Measurements from ENCODE around the gene ABHD1.

ABHD1 gene

GRCh38 chr2:27138111-27138510 lies 14.5 kb downstream of the ABHD1 start:
- DNase-seq, result no peak

GRCh38 chr2:27139310-27139709 lies 15.7 kb downstream of the ABHD1 start, which contains the start of gene PRR30:
TSS of gene PRR30 (minus strand) at chr2:27139410. CDS start at chr2:27138329, 1,081 bp downstream.
- DNase-seq, result no peak

- DNase-seq, result no peak
Observed at GRCh38 chr2:27143285-27143684, 19.7 kb downstream of the ABHD1 start.

GRCh38 chr2:27145682-27146081 lies 22.1 kb downstream of the ABHD1 start:
- no peak for DNase-seq

- no peak for DNase-seq
Observed at GRCh38 chr2:27147935-27148334, 24.3 kb downstream of the ABHD1 start.

GRCh38 chr2:27148801-27149439 lies 25.3 kb downstream of the ABHD1 start, which contains the start of gene TCF23:
TSS of gene TCF23 (plus strand) at chr2:27149004. CDS start at chr2:27149134, 130 bp downstream.
- DNase-seq, result no peak

- no peak for DNase-seq
Observed at GRCh38 chr2:27149570-27150405, 26.2 kb downstream of the ABHD1 start.

GRCh38 chr2:27150639-27151230 lies 27.1 kb downstream of the ABHD1 start:
- no peak for DNase-seq

- DNase-seq, result no peak
Observed at GRCh38 chr2:27152102-27152795, 28.6 kb downstream of the ABHD1 start.

GRCh38 chr2:27152796-27153464 lies 29.3 kb downstream of the ABHD1 start:
- DNase-seq, result peak; percentile 40

GRCh38 chr2:27154488-27154887 lies 30.9 kb downstream of the ABHD1 start:
- no peak for DNase-seq

- no peak for DNase-seq
Observed at GRCh38 chr2:27155069-27155520, 31.5 kb downstream of the ABHD1 start.

- no peak for DNase-seq
Observed at GRCh38 chr2:27158468-27158867, 34.9 kb downstream of the ABHD1 start.

GRCh38 chr2:27159271-27159670 lies 35.7 kb downstream of the ABHD1 start:
- DNase-seq, result no peak

GRCh38 chr2:27160191-27160590 lies 36.6 kb downstream of the ABHD1 start:
- DNase-seq, result no peak

- DNase-seq, result no peak
Observed at GRCh38 chr2:27162151-27163121, 38.8 kb downstream of the ABHD1 start.

GRCh38 chr2:27164960-27165763 lies 41.5 kb downstream of the ABHD1 start:
- DNase-seq, result no peak

- no peak for DNase-seq
Observed at GRCh38 chr2:27170581-27171337, 47.1 kb downstream of the ABHD1 start.

GRCh38 chr2:27171351-27171848 lies 47.8 kb downstream of the ABHD1 start:
- peak; percentile 21 for DNase-seq

Data from NCI-H69 (cell line).